SU-DHL-6 (cell line): Measurements from ENCODE around the gene GBX2.

Experiments
- H2AFZ ChIP-seq: fragments of 200-600 bp; sonication (generic); 2 replicates; pipeline ENCODE4 v1.6.1; 2014; ENCODE audit warnings: low read depth, mild to moderate bottlenecking, moderate library complexity, mixed read lengths, antibody characterized with exemption, low read length; ENCODE audit not compliant: severe bottlenecking
- H3F3A ChIP-seq: fragments of 200-600 bp; shearing (Covaris generic); 2 replicates; pipeline ENCODE4 v1.6.0; 2016; ENCODE audit warnings: antibody characterized with exemption, mild to moderate bottlenecking; ENCODE audit not compliant: insufficient read depth
- H3K27ac ChIP-seq: fragments of 200-600 bp; sonication (generic); 2 replicates; pipeline ENCODE4 v1.5.1; 2016; ENCODE audit warnings: low read depth, mild to moderate bottlenecking, low read length, moderate library complexity, mixed read lengths
- H3K27me3 ChIP-seq: fragments of 200-600 bp; sonication (generic), shearing (Covaris generic); 2 replicates; pipeline ENCODE4 v1.6.0; 2014; ENCODE audit warnings: mild to moderate bottlenecking, low read length
- H3K36me3 ChIP-seq: fragments of 200-600 bp; sonication (generic); 2 replicates; pipeline ENCODE4 v1.6.1; 2014; ENCODE audit warnings: mild to moderate bottlenecking, low read length, mixed read lengths
- H3K4me2 ChIP-seq: fragments of 300-600, 200-600 bp; shearing (Covaris generic), sonication (generic); 2 replicates; pipeline ENCODE4 v1.6.0; 2014; ENCODE audit warnings: low read length, low read depth, mild to moderate bottlenecking; ENCODE audit not compliant: poor library complexity, severe bottlenecking
- H3K4me3 ChIP-seq: fragments of 200-600 bp; sonication (generic); 2 replicates; pipeline ENCODE4 v1.5.1; 2014; ENCODE audit warnings: antibody characterized with exemption, low read length, mild to moderate bottlenecking, mixed read lengths; ENCODE audit not compliant: insufficient read depth, poor library complexity, severe bottlenecking
- H3K79me2 ChIP-seq: fragments of 200-600 bp; sonication (generic); 2 replicates; pipeline ENCODE4 v1.6.1; 2014; ENCODE audit warnings: mild to moderate bottlenecking, low read length, moderate library complexity; ENCODE audit not compliant: insufficient read depth
- H3K9ac ChIP-seq: fragments of 200-600 bp; sonication (generic); 2 replicates; pipeline ENCODE4 v1.7.0; 2014; ENCODE audit warnings: mild to moderate bottlenecking, low read length
- H3K9me2 ChIP-seq: fragments of 200-600 bp; sonication (generic); replicated peaks from 2 replicates; pipeline ENCODE4 v1.6.1; 2014; ENCODE audit warnings: low read length; ENCODE audit not compliant: insufficient read depth
- H3K9me3 ChIP-seq: fragments of 200-600 bp; sonication (generic); 2 replicates; pipeline ENCODE4 v1.6.1; 2014; ENCODE audit warnings: low read length, mixed read lengths; ENCODE audit not compliant: insufficient read depth
- H4K20me1 ChIP-seq: fragments of 200-600 bp; sonication (generic); 2 replicates; pipeline ENCODE4 v1.6.1; 2014; ENCODE audit warnings: low read depth, mild to moderate bottlenecking, antibody characterized with exemption, low read length, moderate library complexity, mixed read lengths
- CTCF ChIP-seq: fragments of 200-600 bp; sonication (generic); IDR thresholded peaks from one replicate; pipeline ENCODE4 v1.5.1; 2017; ENCODE audit warnings: antibody characterized with exemption, mild to moderate bottlenecking, low read length, moderate library complexity; ENCODE audit not compliant: insufficient read depth, poor library complexity, severe bottlenecking
- EZH2phosphoT487 ChIP-seq: fragments of 200-600 bp; sonication (generic), shearing (Covaris generic); conservative IDR thresholded peaks from 2 replicates; pipeline ENCODE4 v1.6.1; 2018; ENCODE audit warnings: mild to moderate bottlenecking, antibody characterized with exemption, low read length, moderate library complexity, mixed read lengths

The GBX2 gene

GRCh38 chr2:236119476-236119875 lies 48.7 kb downstream of the GBX2 start:
- Histone ChIP-seq H3K79me2 (no peaks in the 10 kb centered on the region), H3K27ac (no peak overlapping the region), H3K9ac (no peak overlapping the region), H3K4me3 (no peak overlapping the region), H3F3A (no peaks in the 10 kb centered on the region), H3K4me2 (no peak overlapping the region), H4K20me1 (no peaks in the 10 kb centered on the region), H3K9me3 (no peaks in the 10 kb centered on the region), H3K9me2 (no peaks in the 10 kb centered on the region), H3K36me3 (no peaks in the 10 kb centered on the region), H2AFZ (no peak overlapping the region), H3K27me3 (no peaks in the 10 kb centered on the region)
- TF ChIP-seq CTCF, result no peak
- no peak for TF ChIP-seq EZH2phosphoT487

GRCh38 chr2:236119003-236119402 lies 49.2 kb downstream of the GBX2 start:
- H3F3A ChIP-seq, result no peaks in the 10 kb centered on the region
- H3K9ac ChIP-seq, result no peak overlapping the region
- H4K20me1 ChIP-seq, result no peaks in the 10 kb centered on the region
- H3K4me3 ChIP-seq, result no peak overlapping the region
- H3K4me2 ChIP-seq, result no peak overlapping the region
- no peaks in the 10 kb centered on the region for H3K79me2 ChIP-seq
- no peaks in the 10 kb centered on the region for H3K27me3 ChIP-seq
- H2AFZ ChIP-seq, result no peak overlapping the region
- no peaks in the 10 kb centered on the region for H3K36me3 ChIP-seq
- H3K9me2 ChIP-seq, result no peaks in the 10 kb centered on the region
- no peaks in the 10 kb centered on the region for H3K9me3 ChIP-seq
- no peak for TF ChIP-seq CTCF
- TF ChIP-seq EZH2phosphoT487, result no peak
- H3K27ac ChIP-seq, result no peak overlapping the region

- no peaks in the 10 kb centered on the region for H3K9me2 ChIP-seq
- H3K79me2 ChIP-seq, result no peaks in the 10 kb centered on the region
- no peak overlapping the region for H3K9ac ChIP-seq
- H3K4me2 ChIP-seq, result no peak overlapping the region
- H3K27me3 ChIP-seq, result no peaks in the 10 kb centered on the region
- no peak overlapping the region for H3K27ac ChIP-seq
- no peaks in the 10 kb centered on the region for H3F3A ChIP-seq
- H3K9me3 ChIP-seq, result no peaks in the 10 kb centered on the region
- TF ChIP-seq EZH2phosphoT487, result no peak
- no peak for TF ChIP-seq CTCF
- no peaks in the 10 kb centered on the region for H4K20me1 ChIP-seq
- no peaks in the 10 kb centered on the region for H3K36me3 ChIP-seq
- no peak overlapping the region for H2AFZ ChIP-seq
- H3K4me3 ChIP-seq, result no peak overlapping the region
Measured at GRCh38 chr2:236117861-236118269, 50.3 kb downstream of the GBX2 start.

- Histone ChIP-seq H3K9me2 (no peaks in the 10 kb centered on the region), H4K20me1 (no peaks in the 10 kb centered on the region), H3K79me2 (no peaks in the 10 kb centered on the region), H3K27me3 (no peaks in the 10 kb centered on the region), H3K9ac (no peak overlapping the region), H2AFZ (no peak overlapping the region), H3F3A (no peaks in the 10 kb centered on the region), H3K9me3 (no peaks in the 10 kb centered on the region), H3K27ac (no peak overlapping the region), H3K4me2 (no peak overlapping the region), H3K4me3 (no peak overlapping the region), H3K36me3 (no peaks in the 10 kb centered on the region)
- TF ChIP-seq CTCF, result no peak
- TF ChIP-seq EZH2phosphoT487, result no peak
Measured at GRCh38 chr2:236117401-236117800, 50.8 kb downstream of the GBX2 start.
